Measurements from ENCODE around the gene SPATA1. TPM values are rescaled to one million over a fixed set of nuclear protein-coding genes. Genes with fewer than 3 reads are reported as not detected.

SPATA1 gene
- total and polyA plus RNA-seq, 2 donors (not counting 1 experiment from before 2014, with no cell fraction given): 0.73 to 8.6 TPM

DNA sequence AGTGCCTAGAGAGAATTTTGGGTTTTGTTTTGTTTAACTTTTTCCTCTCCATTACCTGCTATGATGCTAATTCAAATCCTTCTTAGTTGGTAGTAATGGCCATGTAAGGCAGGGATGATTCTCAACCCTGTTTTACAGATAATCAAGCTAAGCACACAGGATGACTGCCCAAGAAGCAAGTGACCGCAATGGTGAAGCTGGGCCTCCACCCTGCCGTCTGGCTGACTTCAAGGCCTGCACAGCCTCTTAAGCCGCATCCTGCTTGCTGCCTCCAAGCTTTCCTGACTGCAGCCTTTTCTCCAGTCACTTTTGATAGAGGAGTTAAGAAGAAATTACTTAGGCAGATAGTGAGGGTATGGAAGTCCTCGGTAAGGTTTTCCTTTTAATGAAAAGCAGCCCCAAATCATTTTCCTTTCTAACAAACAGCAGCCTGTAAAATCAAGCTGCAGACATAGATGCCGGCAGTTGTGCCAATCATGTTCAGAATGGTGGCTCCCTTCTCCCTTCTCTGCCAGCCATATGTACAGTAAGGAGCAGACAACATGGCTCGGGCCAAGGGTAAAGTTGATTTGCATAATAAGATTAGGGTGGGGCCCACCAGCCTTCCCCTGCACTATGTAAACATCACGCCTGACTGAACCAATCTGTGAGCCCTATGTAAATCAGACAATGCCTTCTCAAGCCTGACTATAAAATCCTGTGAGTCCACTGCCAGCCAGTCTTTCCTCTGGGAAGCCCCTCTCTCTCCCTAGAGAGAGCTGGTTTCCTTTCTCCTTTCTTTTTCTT, 76.8 kb downstream of the SPATA1 start:
- no peaks in the 10 kb centered on the region for H4K20me1 ChIP-seq (ENCODE audit: control insufficient read depth, insufficient read depth, low read length, poor library complexity, severe bottlenecking)
- H2AFZ ChIP-seq (ENCODE audit: insufficient read depth, low read depth, low read length, poor library complexity, severe bottlenecking): peak overlapping the region; percentile 64
- H3K27ac ChIP-seq (ENCODE audit: low read length in 2 of 2): peak overlapping the region; percentile 59 to 62
- peak overlapping the region in 1 of 5 experiments; percentile 6 for H3K4me3 ChIP-seq (ENCODE audit: control extremely low read depth in 1 of 5, extremely low read depth in 1 of 5, insufficient read depth in 1 of 5, low read depth in 2 of 5, low read length in 4 of 5)
- no peaks in the 10 kb centered on the region for H3K9me3 Mint-ChIP-seq (ENCODE audit: insufficient read depth)
- no peaks in the 10 kb centered on the region for H3K27me3 Mint-ChIP-seq
- H3K4me1 ChIP-seq (ENCODE audit: control insufficient read depth in 2 of 2, insufficient read depth in 2 of 2, low read length in 2 of 2): peaks cover 20 to 22% of the 10 kb centered on the region in 2 donors
- H3K4me3 Mint-ChIP-seq: peak overlapping the region; percentile 57
- H3K4me2 ChIP-seq (replicated peaks; ENCODE audit: low read depth, low read length, poor library complexity, severe bottlenecking): peak overlapping the region; percentile 47
- ChIA-PET POLR2A (interaction anchor here (0.9 kb wide), 1 partner anchor 77 kb away, joined by 3 read pairs; the partner anchor contains the start of gene SPATA1), CTCF (interaction anchor here (1.2 kb wide), 2 partner anchors 9 to 37 kb away, joined by 4 to 6 read pairs; partner anchors contain the start of gene CTBS)
- ATAC-seq (ENCODE audit: low read depth) (peak; percentile 91), DNase-seq (peak; percentile 58)
- intact Hi-C loops (cut with micrococcal nuclease): no loop called here
- peak overlapping the region; percentile 76 for H3K27ac Mint-ChIP-seq
- H3K9me3 ChIP-seq (ENCODE audit: control extremely low read depth in 1 of 3, control insufficient read depth in 2 of 3, insufficient read depth in 1 of 3, low read length in 2 of 3): peaks cover 0 to 10% (median 3%) of the 10 kb centered on the region in 3 donors
- H3K9ac ChIP-seq (ENCODE audit: low read length): no peak overlapping the region
- peaks cover 23% of the 10 kb centered on the region for H3K4me1 Mint-ChIP-seq
- no peaks in the 10 kb centered on the region for H3K27me3 ChIP-seq (replicated peaks in 1 of 4; ENCODE audit: control extremely low read depth in 1 of 4, control insufficient read depth in 3 of 4, insufficient read depth in 4 of 4, low read length in 3 of 4)
- 86% methylated on average over 4 of the region's 7 CpGs for WGBS (ENCODE audit: insufficient coverage)
- no peaks in the 10 kb centered on the region for H3K79me2 ChIP-seq (ENCODE audit: control insufficient read depth, insufficient read depth, low read length)
- no peak for TF ChIP-seq EZH2 (IDR thresholded peaks at IDR 0.05; ENCODE audit: borderline replicate concordance, insufficient read depth, low read depth, low read length, poor library complexity, severe bottlenecking)
- TF ChIP-seq CTCF (IDR thresholded peaks at IDR 0.05): no peak
- H3K36me3 ChIP-seq (replicated peaks in 1 of 2; ENCODE audit: control extremely low read depth in 1 of 2, control insufficient read depth in 1 of 2, extremely low read depth in 1 of 2, insufficient read depth in 2 of 2, low read length in 1 of 2): no peaks in the 10 kb centered on the region

DNA sequence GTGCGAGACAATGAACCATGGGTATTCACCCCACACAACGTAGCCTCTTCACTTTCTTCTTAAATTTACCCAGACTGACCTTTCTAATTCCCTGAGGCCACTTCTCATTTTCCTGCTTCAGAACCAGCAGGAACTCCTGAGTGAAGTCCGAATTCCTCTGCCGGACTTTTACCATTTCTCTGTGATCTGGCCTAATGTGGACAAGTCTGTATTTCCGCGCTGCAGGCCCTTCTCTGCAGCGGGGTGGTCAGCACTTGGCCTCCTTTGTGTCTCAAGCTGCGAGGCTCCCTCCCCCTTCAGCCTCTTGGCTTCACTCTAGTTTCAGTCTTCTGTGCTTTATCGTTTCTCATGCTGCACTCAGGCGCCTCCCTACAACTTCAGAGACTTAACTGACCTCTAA, 77.5 kb downstream of the SPATA1 start:
- H3K27ac Mint-ChIP-seq: peak overlapping the region; percentile 76
- no peak for ATAC-seq (ENCODE audit: low read depth)
- CTCF ChIA-PET: interaction anchor here (1.0 to 2.0 kb wide), 4 partner anchors 10 to 148 kb away, joined by 4 to 6 read pairs (median 4); partner anchors contain the start of gene CTBS

More for the DNA sequence above, 77.5 kb downstream of the SPATA1 start:
- H3K4me3 ChIP-seq (ENCODE audit: control extremely low read depth in 1 of 5, extremely low read depth in 1 of 5, insufficient read depth in 1 of 5, low read depth in 2 of 5, low read length in 4 of 5): peak overlapping the region in 1 of 5 experiments; percentile 6
- Mint-ChIP-seq H3K9me3 (ENCODE audit: insufficient read depth) (no peaks in the 10 kb centered on the region), H3K27me3 (no peaks in the 10 kb centered on the region), H3K4me3 (peak overlapping the region; percentile 57), H3K4me1 (peaks cover 23% of the 10 kb centered on the region)
- POLR2A ChIA-PET: no interaction called here
- no peaks in the 10 kb centered on the region for H3K27me3 ChIP-seq (replicated peaks in 1 of 4; ENCODE audit: control extremely low read depth in 1 of 4, control insufficient read depth in 3 of 4, insufficient read depth in 4 of 4, low read length in 3 of 4)
- H2AFZ ChIP-seq (ENCODE audit: insufficient read depth, low read depth, low read length, poor library complexity, severe bottlenecking): peak overlapping the region; percentile 64
- H3K9me3 ChIP-seq (ENCODE audit: control extremely low read depth in 1 of 3, control insufficient read depth in 2 of 3, insufficient read depth in 1 of 3, low read length in 2 of 3): peaks cover 0 to 10% (median 3%) of the 10 kb centered on the region in 3 donors
- no peaks in the 10 kb centered on the region for H4K20me1 ChIP-seq (ENCODE audit: control insufficient read depth, insufficient read depth, low read length, poor library complexity, severe bottlenecking)
- peak overlapping the region; percentile 47 for H3K4me2 ChIP-seq (replicated peaks; ENCODE audit: low read depth, low read length, poor library complexity, severe bottlenecking)
- no peaks in the 10 kb centered on the region for H3K36me3 ChIP-seq (replicated peaks in 1 of 2; ENCODE audit: control extremely low read depth in 1 of 2, control insufficient read depth in 1 of 2, extremely low read depth in 1 of 2, insufficient read depth in 2 of 2, low read length in 1 of 2)
- H3K27ac ChIP-seq (ENCODE audit: low read length in 2 of 2): peak overlapping the region; percentile 59 to 62
- H3K9ac ChIP-seq (ENCODE audit: low read length): no peak overlapping the region
- DNase-seq: peak; percentile 12
- H3K4me1 ChIP-seq (ENCODE audit: control insufficient read depth in 2 of 2, insufficient read depth in 2 of 2, low read length in 2 of 2): peaks cover 20 to 22% of the 10 kb centered on the region in 2 donors
- WGBS (ENCODE audit: insufficient coverage): 94% methylated on average over 9 of the region's 10 CpGs
- H3K79me2 ChIP-seq (ENCODE audit: control insufficient read depth, insufficient read depth, low read length): no peaks in the 10 kb centered on the region
- intact Hi-C loops (cut with micrococcal nuclease): no loop called here
- TF ChIP-seq EZH2 (IDR thresholded peaks at IDR 0.05; ENCODE audit: borderline replicate concordance, insufficient read depth, low read depth, low read length, poor library complexity, severe bottlenecking): no peak
- no peak for TF ChIP-seq CTCF (IDR thresholded peaks at IDR 0.05)

Measured in B cell (primary cell).